Smooth muscle cell (in vitro differentiated cells): Measurements from ENCODE around the gene BAHD1. TPM values are rescaled to one million over a fixed set of nuclear protein-coding genes. Genes with fewer than 3 reads are reported as not detected.

Experiments used
- DNase-seq: peaks from one replicate; lab custom pipeline; 2025; ENCODE audit not compliant: unreplicated experiment; lab: John Stamatoyannopoulos, UW
- H2AFZ ChIP-seq: fragments of 200-600 bp; sonication (generic); 2 replicates; pipeline ENCODE4 v1.6.0; 2016; ENCODE audit warnings: antibody characterized with exemption, low read depth, mild to moderate bottlenecking
- H3F3A ChIP-seq: fragments of 200-600 bp; sonication (generic); 2 replicates; pipeline ENCODE4 v1.6.0; 2017; ENCODE audit warnings: antibody characterized with exemption, low read depth
- H3K27ac ChIP-seq: fragments of 200-600 bp; sonication (generic); 2 replicates; pipeline ENCODE4 v1.5.1; 2016; ENCODE audit warnings: low read depth, mild to moderate bottlenecking
- H3K27me3 ChIP-seq: fragments of 200-600 bp; sonication (generic); 2 replicates; pipeline ENCODE4 v1.6.1; 2016; ENCODE audit warnings: low read depth, mild to moderate bottlenecking
- H3K36me3 ChIP-seq: fragments of 200-600 bp; sonication (generic); 2 replicates; pipeline ENCODE4 v1.5.1; 2016; ENCODE audit warnings: low read depth
- H3K4me1 ChIP-seq: fragments of 200-600 bp; sonication (generic); 2 replicates; pipeline ENCODE4 v1.5.1; 2016; ENCODE audit warnings: low read depth
- H3K4me2 ChIP-seq: fragments of 200-600 bp; sonication (generic); 2 replicates; pipeline ENCODE4 v1.6.0; 2016; ENCODE audit warnings: mild to moderate bottlenecking
- H3K4me3 ChIP-seq: fragments of 200-600 bp; sonication (generic); 2 replicates; pipeline ENCODE4 v1.5.1; 2016; ENCODE audit warnings: mild to moderate bottlenecking
- H3K79me2 ChIP-seq: fragments of 200-600 bp; sonication (generic); 2 replicates; pipeline ENCODE4 v1.6.0; 2016; ENCODE audit warnings: low read depth, mild to moderate bottlenecking
- H3K9ac ChIP-seq: fragments of 200-600 bp; sonication (generic); 2 replicates; pipeline ENCODE4 v1.6.0; 2016; ENCODE audit warnings: low read depth
- H3K9me3 ChIP-seq: fragments of 200-600 bp; sonication (generic); replicated peaks from 2 replicates; pipeline ENCODE4 v1.5.1; 2016; ENCODE audit warnings: low read depth
- H4K20me1 ChIP-seq: fragments of 200-600 bp; sonication (generic); 2 replicates; pipeline ENCODE4 v1.6.0; 2016; ENCODE audit warnings: low read depth
- WGBS: methylation state at CpG from one replicate; pipeline ENCODE4 v1.1.7; 2016; ENCODE audit warnings: low lambda C conversion rate; 5-methylcytosine and 5-hydroxymethylcytosine counted together
- polyA plus RNA-seq: library from polyadenylated mRNA; unstranded; fragments of >200 nt; fragmentation: Nextera tagmentation; extraction: Ambion mirVana; gene quantifications from 2 replicates; pipeline ENCODE4 v1.2.1, GENCODE V29; 2016
- total RNA-seq: library from RNA; depleted of rRNA; stranded (reverse); fragments of >200 nt; gene quantifications from 2 replicates; pipeline ENCODE4 v1.2.3, GENCODE V29; 2014
- TF ChIP-seq, protein P1 (sequence below): fragments of 200-600 bp; sonication (generic); IDR thresholded peaks from 2 replicates; pipeline ENCODE4 v1.5.1; 2017; ENCODE audit warnings: borderline replicate concordance, mild to moderate bottlenecking, antibody characterized with exemption; ENCODE audit not compliant: insufficient read depth, poor library complexity, severe bottlenecking

BAHD1 gene
- total and polyA plus RNA-seq, 2 experiments from 2014 or later, result 8.4 to 11.1 TPM

DNA sequence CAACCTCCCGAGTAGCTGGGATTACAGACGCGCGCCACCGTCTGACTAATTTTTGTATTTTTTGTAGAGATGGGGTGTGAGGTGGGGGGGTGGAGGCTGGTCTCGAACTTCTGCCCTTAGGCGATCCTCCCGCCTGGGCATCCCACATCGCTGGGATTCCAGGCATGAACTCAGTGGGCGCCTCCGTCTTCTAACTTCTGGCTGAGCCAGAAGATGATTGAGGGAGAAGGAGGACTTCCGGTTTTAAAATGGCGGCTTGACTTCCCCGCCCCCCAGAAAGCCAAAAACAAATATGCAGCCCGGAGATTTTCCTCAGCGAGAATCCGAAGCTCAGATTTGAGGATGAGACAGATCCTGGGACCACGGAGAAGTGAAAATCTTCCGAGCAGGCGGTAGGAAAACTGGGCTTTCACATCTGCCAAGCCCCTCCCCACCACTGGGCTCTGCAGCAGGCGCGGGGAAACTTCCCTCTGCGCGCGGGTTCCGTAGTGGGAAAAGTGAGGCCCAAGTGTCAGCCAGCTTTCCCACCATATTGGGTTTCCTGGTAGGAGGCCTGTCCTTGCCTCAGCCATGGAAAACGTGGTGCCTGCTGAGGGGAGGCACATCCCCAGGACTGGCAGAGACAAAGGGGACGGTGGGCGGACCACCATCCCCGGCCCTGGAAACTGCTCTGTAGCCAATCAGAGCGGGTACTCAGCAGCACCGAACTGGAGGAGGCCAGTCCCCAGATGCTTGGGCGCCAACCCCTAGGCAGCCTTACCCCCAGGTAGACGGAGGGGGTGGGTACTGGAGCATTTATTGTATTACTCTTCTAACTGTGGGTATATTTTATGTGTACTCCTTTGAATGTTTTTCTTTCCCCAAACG, 47.3 kb downstream of the BAHD1 start:
- Histone ChIP-seq H3K4me1 (no peaks in the 10 kb centered on the region), H3K27me3 (no peaks in the 10 kb centered on the region), H3K4me3 (no peak overlapping the region), H3K9me3 (no peaks in the 10 kb centered on the region), H4K20me1 (no peaks in the 10 kb centered on the region), H2AFZ (no peak overlapping the region), H3K36me3 (no peaks in the 10 kb centered on the region), H3K4me2 (no peak overlapping the region), H3F3A (no peaks in the 10 kb centered on the region), H3K27ac (no peak overlapping the region), H3K79me2 (no peaks in the 10 kb centered on the region), H3K9ac (no peak overlapping the region)
- TF ChIP-seq, protein P1, sequence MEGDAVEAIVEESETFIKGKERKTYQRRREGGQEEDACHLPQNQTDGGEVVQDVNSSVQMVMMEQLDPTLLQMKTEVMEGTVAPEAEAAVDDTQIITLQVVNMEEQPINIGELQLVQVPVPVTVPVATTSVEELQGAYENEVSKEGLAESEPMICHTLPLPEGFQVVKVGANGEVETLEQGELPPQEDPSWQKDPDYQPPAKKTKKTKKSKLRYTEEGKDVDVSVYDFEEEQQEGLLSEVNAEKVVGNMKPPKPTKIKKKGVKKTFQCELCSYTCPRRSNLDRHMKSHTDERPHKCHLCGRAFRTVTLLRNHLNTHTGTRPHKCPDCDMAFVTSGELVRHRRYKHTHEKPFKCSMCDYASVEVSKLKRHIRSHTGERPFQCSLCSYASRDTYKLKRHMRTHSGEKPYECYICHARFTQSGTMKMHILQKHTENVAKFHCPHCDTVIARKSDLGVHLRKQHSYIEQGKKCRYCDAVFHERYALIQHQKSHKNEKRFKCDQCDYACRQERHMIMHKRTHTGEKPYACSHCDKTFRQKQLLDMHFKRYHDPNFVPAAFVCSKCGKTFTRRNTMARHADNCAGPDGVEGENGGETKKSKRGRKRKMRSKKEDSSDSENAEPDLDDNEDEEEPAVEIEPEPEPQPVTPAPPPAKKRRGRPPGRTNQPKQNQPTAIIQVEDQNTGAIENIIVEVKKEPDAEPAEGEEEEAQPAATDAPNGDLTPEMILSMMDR, result no peak
- no peak for DNase-seq
- 97% methylated on average over 35 of the region's 35 CpGs for WGBS

DNA sequence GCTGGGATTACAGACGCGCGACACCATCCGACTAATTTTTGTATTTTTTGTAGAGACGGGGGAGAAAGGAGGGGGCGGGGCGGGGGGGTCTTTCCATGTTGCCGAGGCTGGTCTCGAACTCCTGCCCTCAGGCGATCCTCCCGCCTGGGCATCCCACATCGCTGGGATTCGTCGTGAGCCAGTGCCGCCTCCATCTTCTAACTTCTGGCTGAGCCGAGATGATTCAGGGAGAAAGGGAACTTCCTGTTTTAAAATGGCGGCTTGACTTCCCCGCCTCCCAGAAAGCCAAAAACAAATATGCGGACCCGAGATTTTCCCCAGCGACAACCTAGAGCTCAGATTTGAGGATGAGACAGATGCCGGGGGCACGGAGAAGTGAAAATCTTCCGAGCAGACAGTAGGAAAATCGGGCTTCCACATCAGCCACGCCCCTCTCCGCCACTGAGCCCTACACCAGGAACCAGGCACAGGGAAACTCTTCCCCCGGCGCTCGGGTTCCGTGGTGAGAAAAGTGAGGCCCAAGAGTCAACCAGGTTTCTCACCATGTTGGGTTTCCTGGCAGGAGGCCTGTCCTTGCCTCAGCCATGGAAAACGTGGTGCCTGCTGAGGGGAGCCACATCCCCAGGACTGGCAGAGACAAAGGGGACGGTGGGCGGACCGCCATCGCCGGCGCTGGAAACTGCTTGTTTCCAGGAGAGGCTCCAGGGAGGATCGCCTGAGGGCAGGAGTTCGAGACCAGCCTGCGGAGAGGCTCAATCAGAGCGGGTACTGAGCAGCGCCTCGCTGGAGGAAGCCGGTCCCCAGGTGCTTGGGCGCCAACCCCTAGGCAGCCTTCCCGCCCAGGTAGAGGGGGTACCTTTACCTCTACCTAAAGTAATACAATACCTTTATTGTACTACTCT, 48.8 kb downstream of the BAHD1 start:
- H3K27ac ChIP-seq, result no peak overlapping the region
- H3K4me1 ChIP-seq, result no peaks in the 10 kb centered on the region
- H3K4me2 ChIP-seq, result no peak overlapping the region
- no peaks in the 10 kb centered on the region for H3K79me2 ChIP-seq
- 95% methylated on average over 43 of the region's 47 CpGs for WGBS
- TF ChIP-seq, protein P1, result no peak
- H3F3A ChIP-seq, result no peaks in the 10 kb centered on the region
- no peak overlapping the region for H3K9ac ChIP-seq
- H3K9me3 ChIP-seq, result no peaks in the 10 kb centered on the region
- no peak overlapping the region for H2AFZ ChIP-seq
- H3K36me3 ChIP-seq, result no peaks in the 10 kb centered on the region
- H3K27me3 ChIP-seq, result no peaks in the 10 kb centered on the region
- DNase-seq, result no peak
- no peaks in the 10 kb centered on the region for H4K20me1 ChIP-seq
- no peak overlapping the region for H3K4me3 ChIP-seq

DNA sequence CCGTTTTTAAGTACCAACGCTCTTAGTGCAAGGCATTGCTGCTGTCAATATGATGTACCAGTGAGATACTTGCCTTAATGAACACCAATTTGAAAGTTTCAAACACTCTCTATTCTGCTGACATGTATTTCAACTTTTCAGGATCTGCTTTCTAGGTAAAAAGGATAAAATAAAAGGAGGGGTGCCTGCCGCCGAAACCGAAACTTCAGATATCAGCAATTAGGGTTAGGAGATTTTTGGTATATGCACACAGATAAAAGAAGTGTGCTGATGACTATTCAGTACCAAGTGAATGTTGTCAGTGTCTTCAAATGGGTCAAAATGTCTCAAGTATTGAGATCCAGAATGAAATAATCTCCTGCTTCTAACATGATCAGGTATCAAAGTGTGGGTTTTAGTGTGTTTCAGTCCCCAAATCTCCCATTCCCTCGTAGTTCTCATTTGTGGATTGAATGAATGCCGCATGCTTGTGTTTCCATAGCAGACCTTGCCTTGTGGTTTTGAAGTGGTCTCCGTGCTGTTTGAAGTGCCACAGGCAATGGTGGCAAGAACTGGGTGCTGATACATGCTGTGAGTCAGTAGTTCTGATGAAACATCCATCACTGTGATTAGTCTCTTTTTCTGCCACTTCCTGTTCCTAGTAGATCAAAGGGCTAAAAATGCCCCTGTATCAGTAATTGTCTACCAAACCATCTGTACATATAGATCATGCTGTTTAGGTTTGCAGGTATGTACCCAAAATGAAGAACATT, 52.5 kb downstream of the BAHD1 start:
- DNase-seq, result no peak
- no peaks in the 10 kb centered on the region for H3F3A ChIP-seq
- H3K9me3 ChIP-seq, result no peaks in the 10 kb centered on the region
- H3K27me3 ChIP-seq, result no peaks in the 10 kb centered on the region
- H4K20me1 ChIP-seq, result no peaks in the 10 kb centered on the region
- TF ChIP-seq, protein P1, result no peak
- no peak overlapping the region for H3K4me2 ChIP-seq
- H3K4me1 ChIP-seq, result no peaks in the 10 kb centered on the region
- H3K4me3 ChIP-seq, result no peak overlapping the region
- H3K27ac ChIP-seq, result no peak overlapping the region
- H3K79me2 ChIP-seq, result no peaks in the 10 kb centered on the region
- H3K36me3 ChIP-seq, result no peaks in the 10 kb centered on the region
- 79% methylated on average over 8 of the region's 8 CpGs for WGBS
- H2AFZ ChIP-seq, result no peak overlapping the region
- no peak overlapping the region for H3K9ac ChIP-seq
